Spleen (tissue), 11 donors: ENCODE data around the gene HLA-DPA1. TPM values are rescaled to one million over a fixed set of nuclear protein-coding genes. Genes with fewer than 3 reads are reported as not detected.

ENCODE experiments used
- DNase-seq: peaks from one replicate; pipeline ENCODE4 v3.0.0-alpha.2; 2020
- H3K27ac ChIP-seq, 8 donors: fragments of 200-600 bp; sonication (generic) in 7 of 8; 1 replicate in 4 of 8; 2 replicates in 4 of 8; pipeline versions ENCODE4 v1.5.0 to v1.8.0; 2016 to 2021; ENCODE audit warnings: inconsistent platforms in 4 of 8, mild to moderate bottlenecking in 4 of 8, moderate library complexity in 1 of 8
- H3K27me3 ChIP-seq, 7 donors: fragments of 200-600 bp; sonication (generic) in 6 of 7; replicated peaks in 1 of 7; 1 replicate in 4 of 7; 2 replicates in 3 of 7; pipeline versions ENCODE4 v1.5.0 to v1.8.0; 2016 to 2021; ENCODE audit warnings: inconsistent platforms in 3 of 7, mild to moderate bottlenecking in 1 of 7
- H3K36me3 ChIP-seq, 6 donors: fragments of 200-600 bp; sonication (generic) in 5 of 6; 1 replicate in 4 of 6; 2 replicates in 2 of 6; pipeline versions ENCODE4 v1.5.0 to v1.8.0; 2016 to 2021; ENCODE audit warnings: inconsistent platforms in 2 of 6
- H3K4me1 ChIP-seq, 6 donors: fragments of 200-600 bp; sonication (generic) in 5 of 6; 1 replicate in 3 of 6; 2 replicates in 3 of 6; pipeline versions ENCODE4 v1.5.0 to v1.8.0; 2016 to 2021; ENCODE audit warnings: inconsistent platforms in 3 of 6
- H3K4me3 ChIP-seq, 8 donors: fragments of 200-600 bp; sonication (generic) in 7 of 8; 1 replicate in 4 of 8; 2 replicates in 4 of 8; pipeline versions ENCODE4 v1.5.0 to v1.8.0; 2016 to 2021; ENCODE audit warnings: inconsistent platforms in 4 of 8, mild to moderate bottlenecking in 4 of 8, moderate library complexity in 2 of 8
- H3K9me3 ChIP-seq, 8 donors: fragments of 200-600 bp; sonication (generic) in 7 of 8; 1 replicate in 4 of 8; 2 replicates in 4 of 8; pipeline versions ENCODE4 v1.5.0 to v1.8.0; 2016 to 2021; ENCODE audit warnings: inconsistent platforms in 4 of 8
- POLR2A ChIP-seq, 3 donors: fragments of 450-650 bp; IDR thresholded peaks; one replicate each; pipeline ENCODE4 v1.5.1; 2017; ENCODE audit warnings: antibody characterized with exemption in 3 of 3, mild to moderate bottlenecking in 1 of 3
- POLR2AphosphoS5 ChIP-seq, 3 donors: sonication (generic); formaldehyde crosslinking; IDR thresholded peaks; one replicate each; pipeline ENCODE4 v1.5.1; 2017; ENCODE audit warnings: antibody characterized with exemption in 3 of 3
- WGBS, 5 donors: extraction: QIAGEN DNeasy Blood & Tissue Kit in 3 of 5; methylation state at CpG; one replicate each; pipeline versions ENCODE4 v1.1.5 to v1.1.7; 2013 to 2018; 5-methylcytosine and 5-hydroxymethylcytosine counted together
- intact Hi-C: fragments of 100-400 bp; cut with DNase I; formaldehyde crosslinking; loops from one replicate; pipeline ENCODE4 v1.15.0; 2023; ENCODE audit warnings: low total_unique reads
- polyA plus RNA-seq, 3 donors: library from polyadenylated mRNA; stranded (reverse); fragments of 200-250 nt; gene quantifications; one replicate each; pipeline ENCODE4 v1.2.1, GENCODE V29; 2013
- total RNA-seq, 7 donors: library from RNA; depleted of rRNA in 3 of 7; stranded (reverse); fragments of >200 nt in 3 of 7; fragmentation: NEBNext Ultra II Directional in 4 of 7; extraction: Animal tissue kit (Norgen Biotek cat#: 25700) in 4 of 7; gene quantifications; one replicate each; pipeline versions ENCODE4 v1.1.0 to v1.2.1, GENCODE V29; 2016 to 2021
- TF ChIP-seq, protein P1 (sequence below), 11 experiments: fragments of 200-600 bp in 7 of 11; fragments of 450-650 bp in 4 of 11; sonication (generic) in 4 of 11; IDR thresholded peaks in 8 of 11; conservative IDR thresholded peaks in 3 of 11; 1 replicate in 7 of 11; 2 replicates in 4 of 11; pipeline versions ENCODE4 v1.4.0 to v1.8.0; 2016 to 2021; ENCODE audit warnings: antibody characterized with exemption in 11 of 11, inconsistent platforms in 4 of 11, mild to moderate bottlenecking in 1 of 11
- donor health status: healthy with polysubstance abuse.
- donor health status: DM: no; HTN: no; CAD: no; lungs with moderate emphysema.
- donor health status: DM: no; HTN: no; CAD: no.
- donor health status: Bipolar disorder and iron deficiency.
- donor health status: healthy.
- donor health status: DM: no; HTN: no; CAD: no.
- donor health status: DM: yes; HTN: yes; CAD: no.

Gene HLA-DPA1
- total and polyA plus RNA-seq, 10 donors = 253 to 621 (median 494) TPM

DNA sequence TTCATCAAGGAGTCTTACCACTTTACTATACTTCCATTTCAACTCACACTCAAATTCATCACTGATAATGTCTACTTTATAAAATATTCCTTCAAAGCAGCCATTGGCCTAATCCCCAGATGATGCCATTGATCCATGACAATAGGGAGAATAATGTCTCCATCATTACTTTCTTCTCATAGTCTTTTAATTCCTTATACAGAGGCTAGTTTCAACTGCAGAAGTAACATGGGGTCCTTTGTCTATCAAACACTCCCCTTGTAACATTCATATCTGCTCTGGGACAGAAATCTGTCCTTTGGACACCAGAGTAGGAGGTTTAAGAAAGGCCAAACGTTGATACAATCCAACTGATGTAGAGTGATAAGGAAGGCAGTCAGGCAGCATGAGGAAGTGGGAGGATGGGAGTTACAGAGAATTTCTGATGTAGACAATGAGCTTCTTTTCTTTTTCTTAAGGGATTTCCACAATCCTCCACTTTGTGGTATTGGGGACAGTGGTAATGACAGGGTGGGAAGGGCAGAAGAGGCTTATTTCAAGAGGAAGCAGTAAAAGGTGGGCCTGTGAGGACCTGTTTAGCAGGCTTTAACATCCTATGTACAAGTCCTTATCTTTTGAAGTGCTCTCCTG lies 45.1 kb downstream of the HLA-DPA1 start:
- intact Hi-C loops = no loop called here
- TF ChIP-seq POLR2A (IDR thresholded peaks at IDR 0.05) (no peak), POLR2AphosphoS5 (IDR thresholded peaks at IDR 0.05) (no peak)
- TF ChIP-seq, protein P1, sequence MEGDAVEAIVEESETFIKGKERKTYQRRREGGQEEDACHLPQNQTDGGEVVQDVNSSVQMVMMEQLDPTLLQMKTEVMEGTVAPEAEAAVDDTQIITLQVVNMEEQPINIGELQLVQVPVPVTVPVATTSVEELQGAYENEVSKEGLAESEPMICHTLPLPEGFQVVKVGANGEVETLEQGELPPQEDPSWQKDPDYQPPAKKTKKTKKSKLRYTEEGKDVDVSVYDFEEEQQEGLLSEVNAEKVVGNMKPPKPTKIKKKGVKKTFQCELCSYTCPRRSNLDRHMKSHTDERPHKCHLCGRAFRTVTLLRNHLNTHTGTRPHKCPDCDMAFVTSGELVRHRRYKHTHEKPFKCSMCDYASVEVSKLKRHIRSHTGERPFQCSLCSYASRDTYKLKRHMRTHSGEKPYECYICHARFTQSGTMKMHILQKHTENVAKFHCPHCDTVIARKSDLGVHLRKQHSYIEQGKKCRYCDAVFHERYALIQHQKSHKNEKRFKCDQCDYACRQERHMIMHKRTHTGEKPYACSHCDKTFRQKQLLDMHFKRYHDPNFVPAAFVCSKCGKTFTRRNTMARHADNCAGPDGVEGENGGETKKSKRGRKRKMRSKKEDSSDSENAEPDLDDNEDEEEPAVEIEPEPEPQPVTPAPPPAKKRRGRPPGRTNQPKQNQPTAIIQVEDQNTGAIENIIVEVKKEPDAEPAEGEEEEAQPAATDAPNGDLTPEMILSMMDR (IDR thresholded peaks at IDR 0.05 in 8 of 11, conservative IDR thresholded peaks at IDR 0.05 in 3 of 11) = no peak
- Histone ChIP-seq H3K27me3 (no peaks in the 10 kb centered on the region), H3K27ac (peak overlapping the region; percentile 83 to 96 (median 88)), H3K4me3 (no peak overlapping the region), H3K9me3 (no peaks in the 10 kb centered on the region), H3K4me1 (peaks cover 0 to 44% (median 25%) of the 10 kb centered on the region in 6 donors), H3K36me3 (no peaks in the 10 kb centered on the region)
- no peak for DNase-seq
- 0 to 13% (median 3%) methylated on average over 1 of the region's 1 CpG for WGBS, 5 donors

DNA sequence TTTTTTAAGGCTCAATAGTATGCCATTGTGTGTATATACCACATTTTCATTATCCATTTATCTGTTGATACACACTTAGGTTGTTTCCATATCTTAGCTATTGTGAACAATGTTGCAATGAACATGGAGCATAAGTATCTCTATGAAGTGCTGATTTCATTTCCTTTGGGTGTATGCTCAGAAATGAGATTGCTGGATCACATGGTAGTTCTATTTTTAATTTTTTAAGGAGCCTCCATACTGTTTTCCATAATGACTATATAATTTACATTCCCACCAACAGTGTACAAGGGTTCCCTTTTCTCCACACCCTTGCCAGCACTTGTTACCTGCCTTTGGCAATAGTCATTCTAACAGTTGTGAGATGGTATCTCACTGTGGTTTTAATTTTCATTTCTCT lies 48.9 kb downstream of the HLA-DPA1 start:
- Histone ChIP-seq H3K4me1 (peaks cover under 1 to 39% (median 25%) of the 10 kb centered on the region in 6 donors), H3K9me3 (no peaks in the 10 kb centered on the region), H3K36me3 (no peaks in the 10 kb centered on the region), H3K27ac (no peak overlapping the region), H3K27me3 (no peaks in the 10 kb centered on the region), H3K4me3 (no peak overlapping the region)
- TF ChIP-seq POLR2AphosphoS5 (IDR thresholded peaks at IDR 0.05) (no peak), POLR2A (IDR thresholded peaks at IDR 0.05) (no peak)
- TF ChIP-seq, protein P1 (IDR thresholded peaks at IDR 0.05 in 8 of 11, conservative IDR thresholded peaks at IDR 0.05 in 3 of 11) = no peak
- no peak for DNase-seq
- intact Hi-C loops = no loop called here

DNA sequence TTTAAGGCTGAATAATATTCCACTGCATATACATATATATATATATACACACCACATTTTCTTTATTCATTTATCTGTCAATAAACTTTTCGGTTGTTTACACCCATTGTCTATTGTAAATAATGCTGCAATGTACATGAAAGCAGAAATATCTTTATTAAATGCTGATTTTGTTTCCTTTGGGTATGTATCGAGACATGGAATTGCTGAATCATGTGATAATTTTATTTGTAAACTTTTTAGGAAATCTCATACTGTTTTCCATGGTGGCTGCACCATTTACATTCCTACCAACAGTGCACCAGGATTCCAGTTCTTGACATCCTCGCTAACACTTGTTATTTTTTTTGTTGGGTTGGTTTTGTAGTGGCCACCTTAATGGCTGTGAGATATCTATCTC lies 49.9 kb downstream of the HLA-DPA1 start:
- no peak for DNase-seq
- no peaks in the 10 kb centered on the region for H3K9me3 ChIP-seq
- no peak for TF ChIP-seq POLR2A (IDR thresholded peaks at IDR 0.05)
- TF ChIP-seq POLR2AphosphoS5 (IDR thresholded peaks at IDR 0.05) = no peak
- TF ChIP-seq, protein P1 (IDR thresholded peaks at IDR 0.05 in 8 of 11, conservative IDR thresholded peaks at IDR 0.05 in 3 of 11) = no peak
- no peaks in the 10 kb centered on the region for H3K36me3 ChIP-seq
- no peak overlapping the region for H3K27ac ChIP-seq
- H3K4me1 ChIP-seq = peaks cover 10 to 39% (median 28%) of the 10 kb centered on the region in 6 donors
- no peak overlapping the region for H3K4me3 ChIP-seq
- 63 to 92% (median 64%) methylated on average over 3 of the region's 3 CpGs for WGBS, 5 donors
- intact Hi-C loops = no loop called here
- no peaks in the 10 kb centered on the region for H3K27me3 ChIP-seq

DNA sequence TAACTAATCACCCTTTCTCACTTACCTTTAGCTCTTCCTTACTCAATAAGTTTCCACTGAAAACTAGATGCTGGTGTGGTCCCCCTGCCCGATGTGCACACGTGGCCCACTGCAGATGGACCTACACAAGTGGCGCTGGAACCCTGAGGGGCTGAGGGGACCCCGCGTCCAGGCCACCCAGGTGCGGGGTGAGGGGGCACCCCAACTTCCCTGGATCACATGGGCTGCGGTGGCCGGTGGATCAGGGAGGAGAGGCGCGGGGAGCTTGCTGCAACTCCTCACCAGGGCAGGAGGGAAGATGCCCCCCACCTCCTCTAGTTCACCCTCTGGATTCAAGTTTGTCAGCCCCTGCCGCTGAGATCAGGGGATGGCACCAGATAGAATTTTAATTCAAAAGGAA lies 51.5 kb downstream of the HLA-DPA1 start:
- intact Hi-C loops = no loop called here
- Histone ChIP-seq H3K9me3 (no peaks in the 10 kb centered on the region), H3K27me3 (no peaks in the 10 kb centered on the region), H3K27ac (peak overlapping the region in 1 of 8 donors; percentile 94), H3K36me3 (no peaks in the 10 kb centered on the region), H3K4me1 (peaks cover 25 to 42% (median 36%) of the 10 kb centered on the region in 6 donors), H3K4me3 (no peak overlapping the region)
- TF ChIP-seq POLR2AphosphoS5 (IDR thresholded peaks at IDR 0.05) = no peak
- TF ChIP-seq POLR2A (IDR thresholded peaks at IDR 0.05) = no peak
- TF ChIP-seq, protein P1 (IDR thresholded peaks at IDR 0.05 in 8 of 11, conservative IDR thresholded peaks at IDR 0.05 in 3 of 11) = no peak
- DNase-seq = no peak
- 90 to 97% (median 93%) methylated on average over 11 of the region's 11 CpGs for WGBS, 5 donors
